ENCODE measurements around the gene SKOR2. TPM values are rescaled to one million over a fixed set of nuclear protein-coding genes. Genes with fewer than 3 reads are reported as not detected.

SKOR2 gene
- total and polyA plus RNA-seq, 9 of the 15 experiments (the other 6 are each of a cell fraction or from before 2014, with no cell fraction given), result not detected

- TF ChIP-seq PYGO2 (tag; IDR thresholded peaks at IDR 0.05) (no peak), ATF3 (IDR thresholded peaks at IDR 0.05) (no peak), ATF3 (CRISPR knock-in tag; conservative IDR thresholded peaks at IDR 0.05) (no peak), L3MBTL2 (IDR thresholded peaks at IDR 0.05) (no peak), ATF7 (IDR thresholded peaks at IDR 0.05) (no peak), ZNF639 (CRISPR knock-in tag; conservative IDR thresholded peaks at IDR 0.05 in 1 of 2, IDR thresholded peaks at IDR 0.05 in 1 of 2) (no peak), C11orf30 (IDR thresholded peaks at IDR 0.05; ENCODE audit: low read depth) (0 out of 2 replicates have a peak, but pooled peaks have one; percentile 17), GATA2 (CRISPR knock-in tag; IDR thresholded peaks at IDR 0.05) (no peak), NR0B1 (IDR thresholded peaks at IDR 0.05; ENCODE audit: partially characterized antibody) (no peak), ELF4 (CRISPR knock-in tag; IDR thresholded peaks at IDR 0.05) (no peak), MTA3 (IDR thresholded peaks at IDR 0.05; ENCODE audit: borderline replicate concordance) (peak; percentile 96), PHB (CRISPR knock-in tag; IDR thresholded peaks at IDR 0.05) (no peak), POLR2AphosphoS5 (IDR thresholded peaks at IDR 0.05; ENCODE audit: control insufficient read depth, insufficient read depth, low read depth, low read length) (peak; percentile 56; the same call in 1 of the 2 replicates), KLF16 (IDR thresholded peaks at IDR 0.05) (peak; percentile 46; the same call in 1 of the 2 replicates), RBM14 (IDR thresholded peaks at IDR 0.05; ENCODE audit: borderline replicate concordance, insufficient read depth, low read depth, low read length) (no peak), ID3 (CRISPR knock-in tag; IDR thresholded peaks at IDR 0.05) (no peak), ID3 (tag; IDR thresholded peaks at IDR 0.05) (no peak), TAF1 (IDR thresholded peaks at IDR 0.05; ENCODE audit: control insufficient read depth, extremely low read depth, insufficient read depth, low read length, severe bottlenecking) (peak; percentile 49), ZNF449 (CRISPR knock-in tag; IDR thresholded peaks at IDR 0.05) (no peak), KHSRP (IDR thresholded peaks at IDR 0.05) (no peak)
Measured at GRCh38 chr18:47175898-47176575, 75.4 kb downstream of the SKOR2 start, which contains the start of gene IER3IP1 (continued).
